ENCODE measurements around the gene SLC24A4. TPM values are rescaled to one million over a fixed set of nuclear protein-coding genes. Genes with fewer than 3 reads are reported as not detected.

The SLC24A4 gene
- total RNA-seq, 1 donor from 2014 or later, result 1.1 TPM

DNA sequence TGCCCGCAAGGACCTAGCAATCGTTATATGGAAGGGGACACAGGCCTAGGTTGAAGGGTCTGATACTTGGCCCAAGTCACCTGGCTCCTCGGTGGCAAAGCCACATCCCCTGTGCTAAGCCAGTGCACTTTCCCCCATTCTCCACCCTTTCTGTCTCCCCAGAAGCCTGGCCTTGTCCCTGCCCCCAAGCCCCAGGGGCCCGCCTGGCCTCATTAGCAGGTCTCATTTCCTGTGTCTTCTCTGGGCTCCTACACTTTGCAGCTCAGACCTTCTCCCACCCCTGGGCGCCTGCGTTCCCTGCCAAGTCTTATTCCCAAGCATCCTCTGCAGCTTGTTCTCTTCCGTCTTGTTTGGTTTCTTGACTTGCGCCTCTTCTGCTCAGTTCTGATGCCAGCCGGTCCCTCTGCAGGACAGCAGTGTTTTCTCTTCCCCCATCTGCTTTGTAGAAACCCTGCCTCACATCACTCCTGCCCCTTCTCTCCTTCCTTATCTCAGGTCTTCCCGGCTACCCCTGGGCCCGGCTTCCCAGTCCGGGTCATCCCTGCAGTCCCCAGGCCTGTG is 66.7 kb downstream of the SLC24A4 start:
- Mint-ChIP-seq H3K9me3 (ENCODE audit: unreplicated experiment) (no peaks in the 10 kb centered on the region), H3K27me3 (ENCODE audit: unreplicated experiment) (peaks cover 1% of the 10 kb centered on the region), H3K4me3 (ENCODE audit: unreplicated experiment) (no peak overlapping the region), H3K27ac (ENCODE audit: unreplicated experiment) (no peak overlapping the region), H3K36me3 (ENCODE audit: low read depth, unreplicated experiment) (no peaks in the 10 kb centered on the region), H3K4me1 (ENCODE audit: unreplicated experiment) (peaks cover 4% of the 10 kb centered on the region)
- DNase-seq (ENCODE audit: low spot score), result no peak
- TF ChIP-seq, protein P1, sequence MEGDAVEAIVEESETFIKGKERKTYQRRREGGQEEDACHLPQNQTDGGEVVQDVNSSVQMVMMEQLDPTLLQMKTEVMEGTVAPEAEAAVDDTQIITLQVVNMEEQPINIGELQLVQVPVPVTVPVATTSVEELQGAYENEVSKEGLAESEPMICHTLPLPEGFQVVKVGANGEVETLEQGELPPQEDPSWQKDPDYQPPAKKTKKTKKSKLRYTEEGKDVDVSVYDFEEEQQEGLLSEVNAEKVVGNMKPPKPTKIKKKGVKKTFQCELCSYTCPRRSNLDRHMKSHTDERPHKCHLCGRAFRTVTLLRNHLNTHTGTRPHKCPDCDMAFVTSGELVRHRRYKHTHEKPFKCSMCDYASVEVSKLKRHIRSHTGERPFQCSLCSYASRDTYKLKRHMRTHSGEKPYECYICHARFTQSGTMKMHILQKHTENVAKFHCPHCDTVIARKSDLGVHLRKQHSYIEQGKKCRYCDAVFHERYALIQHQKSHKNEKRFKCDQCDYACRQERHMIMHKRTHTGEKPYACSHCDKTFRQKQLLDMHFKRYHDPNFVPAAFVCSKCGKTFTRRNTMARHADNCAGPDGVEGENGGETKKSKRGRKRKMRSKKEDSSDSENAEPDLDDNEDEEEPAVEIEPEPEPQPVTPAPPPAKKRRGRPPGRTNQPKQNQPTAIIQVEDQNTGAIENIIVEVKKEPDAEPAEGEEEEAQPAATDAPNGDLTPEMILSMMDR (IDR thresholded peaks at IDR 0.05; ENCODE audit: unreplicated experiment), result no peak

GRCh38 chr14:92391726-92392125 is 68.8 kb downstream of the SLC24A4 start:
- Mint-ChIP-seq H3K4me3 (ENCODE audit: unreplicated experiment) (no peak overlapping the region), H3K27ac (ENCODE audit: unreplicated experiment) (no peak overlapping the region), H3K36me3 (ENCODE audit: low read depth, unreplicated experiment) (no peaks in the 10 kb centered on the region), H3K27me3 (ENCODE audit: unreplicated experiment) (peaks cover 1% of the 10 kb centered on the region), H3K4me1 (ENCODE audit: unreplicated experiment) (peaks cover 4% of the 10 kb centered on the region), H3K9me3 (ENCODE audit: unreplicated experiment) (no peaks in the 10 kb centered on the region)
- TF ChIP-seq, protein P1 (IDR thresholded peaks at IDR 0.05; ENCODE audit: unreplicated experiment), result no peak
- no peak for DNase-seq (ENCODE audit: low spot score)

- H3K36me3 Mint-ChIP-seq (ENCODE audit: low read depth, unreplicated experiment), result no peaks in the 10 kb centered on the region
- H3K9me3 Mint-ChIP-seq (ENCODE audit: unreplicated experiment), result no peaks in the 10 kb centered on the region
- no peak overlapping the region for H3K4me3 Mint-ChIP-seq (ENCODE audit: unreplicated experiment)
- peaks cover 1% of the 10 kb centered on the region for H3K27me3 Mint-ChIP-seq (ENCODE audit: unreplicated experiment)
- H3K4me1 Mint-ChIP-seq (ENCODE audit: unreplicated experiment), result peaks cover 8% of the 10 kb centered on the region
- H3K27ac Mint-ChIP-seq (ENCODE audit: unreplicated experiment), result no peak overlapping the region
- TF ChIP-seq, protein P1 (IDR thresholded peaks at IDR 0.05; ENCODE audit: unreplicated experiment), result no peak
- DNase-seq (ENCODE audit: low spot score), result no peak
Measured at GRCh38 chr14:92392711-92393110, 69.7 kb downstream of the SLC24A4 start.

DNA sequence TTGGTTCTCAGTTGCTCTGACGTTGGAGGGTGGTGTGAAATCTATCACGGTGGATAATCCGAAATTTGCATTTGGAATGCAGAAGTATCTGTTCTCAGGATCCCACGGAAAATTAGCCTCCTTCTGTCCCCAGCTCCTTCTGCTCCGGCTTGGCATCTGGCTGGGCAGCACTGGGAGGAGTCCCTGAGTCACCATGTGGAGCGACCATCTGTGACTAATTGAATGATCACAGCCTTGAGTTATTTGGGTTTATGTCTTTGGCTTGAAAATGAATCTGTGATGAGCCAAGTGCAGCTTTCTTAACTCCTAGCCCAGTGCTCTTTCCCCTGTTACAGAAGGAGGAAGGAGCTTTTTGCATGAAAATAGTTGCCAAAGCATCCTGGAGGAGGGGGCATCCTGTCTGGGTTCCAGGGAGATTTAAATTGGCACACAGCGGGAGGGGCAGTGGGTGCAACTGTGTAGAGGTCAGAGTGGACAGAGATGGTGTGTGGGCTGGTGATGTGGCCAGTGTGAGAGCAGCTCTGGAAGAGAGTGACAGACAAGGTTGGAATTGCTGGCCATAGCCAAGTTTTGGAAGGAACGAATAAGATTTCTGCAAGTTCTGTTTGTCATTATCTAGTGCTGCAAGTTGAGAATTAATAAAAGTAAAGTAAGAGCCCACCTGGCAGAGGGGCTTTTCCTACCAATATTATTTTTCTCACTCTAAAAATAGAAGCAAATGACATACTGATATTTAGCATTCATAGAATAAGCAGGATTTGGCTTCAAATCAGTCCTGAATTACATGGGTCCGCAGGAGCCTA is 74.4 kb downstream of the SLC24A4 start:
- TF ChIP-seq, protein P1 (IDR thresholded peaks at IDR 0.05; ENCODE audit: unreplicated experiment), result no peak
- peaks cover under 1% of the 10 kb centered on the region for H3K36me3 Mint-ChIP-seq (ENCODE audit: low read depth, unreplicated experiment)
- H3K9me3 Mint-ChIP-seq (ENCODE audit: unreplicated experiment), result no peaks in the 10 kb centered on the region
- no peak overlapping the region for H3K4me3 Mint-ChIP-seq (ENCODE audit: unreplicated experiment)
- peaks cover 4% of the 10 kb centered on the region for H3K4me1 Mint-ChIP-seq (ENCODE audit: unreplicated experiment)
- H3K27ac Mint-ChIP-seq (ENCODE audit: unreplicated experiment), result no peak overlapping the region
- H3K27me3 Mint-ChIP-seq (ENCODE audit: unreplicated experiment), result peaks cover 1% of the 10 kb centered on the region
- no peak for DNase-seq (ENCODE audit: low spot score)

- Mint-ChIP-seq H3K9me3 (ENCODE audit: unreplicated experiment) (no peaks in the 10 kb centered on the region), H3K27me3 (ENCODE audit: unreplicated experiment) (peaks cover 1% of the 10 kb centered on the region), H3K36me3 (ENCODE audit: low read depth, unreplicated experiment) (peaks cover 3% of the 10 kb centered on the region), H3K4me1 (ENCODE audit: unreplicated experiment) (peaks cover 4% of the 10 kb centered on the region), H3K27ac (ENCODE audit: unreplicated experiment) (no peak overlapping the region), H3K4me3 (ENCODE audit: unreplicated experiment) (no peak overlapping the region)
- TF ChIP-seq, protein P1 (IDR thresholded peaks at IDR 0.05; ENCODE audit: unreplicated experiment), result no peak
- DNase-seq (ENCODE audit: low spot score), result no peak
Measured at GRCh38 chr14:92397953-92398564, 75.1 kb downstream of the SLC24A4 start.

All from endothelial cell (in vitro differentiated cells).